Transverse colon (tissue), 4 donors: ENCODE data around the gene JDP2. TPM values are rescaled to one million over a fixed set of nuclear protein-coding genes. Genes with fewer than 3 reads are reported as not detected.

Experiments
- DNase-seq: peaks from one replicate; pipeline ENCODE4 v3.0.0-alpha.2; 2019
- H3K27ac ChIP-seq, 4 donors: fragments of 200-600 bp; sonication (generic); 2 replicates each; pipeline ENCODE4 v1.5.1; 2016 to 2018; ENCODE audit warnings: inconsistent platforms in 4 of 4
- H3K27me3 ChIP-seq: fragments of 200-600 bp; sonication (generic); 2 replicates; pipeline ENCODE4 v1.5.1; 2017; ENCODE audit warnings: inconsistent platforms
- H3K36me3 ChIP-seq, 4 donors: fragments of 200-600 bp; sonication (generic); 2 replicates each; pipeline ENCODE4 v1.5.1; 2017 to 2019; ENCODE audit warnings: inconsistent platforms in 4 of 4
- H3K4me1 ChIP-seq, 4 donors: fragments of 200-600 bp; sonication (generic); 2 replicates each; pipeline ENCODE4 v1.5.1; 2017 to 2020; ENCODE audit warnings: inconsistent platforms in 4 of 4
- H3K4me3 ChIP-seq, 4 donors: fragments of 200-600 bp; sonication (generic); 1 replicate in 1 of 4; 2 replicates in 3 of 4; pipeline versions ENCODE4 v1.5.1 to v1.6.1; 2017 to 2019; ENCODE audit warnings: inconsistent platforms in 4 of 4
- H3K9me3 ChIP-seq, 2 donors: fragments of 200-600 bp; sonication (generic); 2 replicates each; pipeline ENCODE4 v1.5.1; 2017 to 2019; ENCODE audit warnings: inconsistent platforms in 2 of 2
- CTCF ChIP-seq, 5 experiments: fragments of 200-600 bp in 3 of 5; fragments of 450-650 bp in 2 of 5; sonication (generic) in 3 of 5; IDR thresholded peaks; 1 replicate in 2 of 5; 2 replicates in 3 of 5; pipeline ENCODE4 v1.5.1; 2016 to 2017; ENCODE audit warnings: antibody characterized with exemption in 5 of 5, inconsistent platforms in 3 of 5, mild to moderate bottlenecking in 2 of 5, moderate library complexity in 1 of 5
- EP300 ChIP-seq: sonication (generic); formaldehyde crosslinking; IDR thresholded peaks from one replicate; pipeline ENCODE4 v1.6.1; 2017; ENCODE audit warnings: antibody characterized with exemption, low read depth
- POLR2A ChIP-seq: fragments of 450-650 bp; IDR thresholded peaks from one replicate; pipeline ENCODE4 v1.6.1; 2016; ENCODE audit warnings: antibody characterized with exemption, mild to moderate bottlenecking, moderate library complexity
- POLR2AphosphoS5 ChIP-seq, 3 donors: sonication (generic); formaldehyde crosslinking; IDR thresholded peaks; one replicate each; pipeline ENCODE4 v1.6.1; 2016; ENCODE audit warnings: antibody characterized with exemption in 3 of 3
- whole genome bisulfite sequencing, 2 donors: methylation state at CpG; one replicate each; pipeline ENCODE4 v1.1.5; 2018; ENCODE audit warnings: low coverage in 1 of 2; 5-methylcytosine and 5-hydroxymethylcytosine counted together
- in situ Hi-C, 4 donors: fragments of 200-750 bp; cut with MboI; loops; one replicate each; pipeline versions ENCODE4 v1.15.0 to v1.15.1; 2017; ENCODE audit warnings: low sequenced_read_pairs in 3 of 4, low pct_ligation_motif_present in 1 of 4, low pct_unique_long_range_greater_than_20kb in 1 of 4
- intact Hi-C: fragments of 100-400 bp; cut with DNase I; formaldehyde crosslinking; loops from one replicate; pipeline ENCODE4 v1.15.1; 2023; ENCODE audit warnings: low total_unique reads
- total RNA-seq, 4 donors: library from RNA; depleted of rRNA; stranded (reverse); fragments of >200 nt; gene quantifications; one replicate each; pipeline ENCODE4 v1.1.0, GENCODE V29; 2016

Gene JDP2
- total RNA-seq, 4 donors from 2014 or later, result 49.2 to 108 (median 57.8) TPM

- H3K4me1 ChIP-seq, result no peaks in the 10 kb centered on the region
- no peak for TF ChIP-seq CTCF (IDR thresholded peaks at IDR 0.05)
- TF ChIP-seq POLR2A, result no peak
- TF ChIP-seq POLR2AphosphoS5 (IDR thresholded peaks at IDR 0.05), result no peak
- TF ChIP-seq EP300, result no peak
- H3K9me3 ChIP-seq, result no peaks in the 10 kb centered on the region
- H3K27ac ChIP-seq, result no peak overlapping the region
- H3K36me3 ChIP-seq, result no peaks in the 10 kb centered on the region
- intact Hi-C loops (loop anchor here (2.0 kb wide), 1 partner anchor 188 kb away; no protein-coding TSS in a partner anchor), in situ Hi-C loops (loop anchor here (5.0 to 25.0 kb wide), 3 partner anchors 186 to 381 kb away; partner anchors contain the start of gene NEK9 (in 2 of the 4))
- H3K27me3 ChIP-seq, result no peaks in the 10 kb centered on the region
- WGBS, 2 donors, result 88 to 100% methylated on average over 1 to 9 of the region's 9 CpGs
- H3K4me3 ChIP-seq, result no peak overlapping the region
- DNase-seq, result no peak
Measured at GRCh38 chr14:75492832-75493591, 65.2 kb downstream of the JDP2 start.

- intact Hi-C loops (loop anchor here (2.0 kb wide), 1 partner anchor 189 kb away; no protein-coding TSS in a partner anchor), in situ Hi-C loops (loop anchor here (5.0 to 25.0 kb wide), 3 partner anchors 186 to 381 kb away; partner anchors contain the start of gene NEK9 (in 2 of the 4))
- no peak overlapping the region for H3K27ac ChIP-seq
- 64 to 72% methylated on average over 4 to 8 of the region's 8 CpGs for WGBS, 2 donors
- TF ChIP-seq POLR2A, result no peak
- no peak for TF ChIP-seq CTCF (IDR thresholded peaks at IDR 0.05)
- TF ChIP-seq EP300, result no peak
- TF ChIP-seq POLR2AphosphoS5 (IDR thresholded peaks at IDR 0.05), result no peak
- H3K27me3 ChIP-seq, result no peaks in the 10 kb centered on the region
- no peaks in the 10 kb centered on the region for H3K9me3 ChIP-seq
- H3K4me1 ChIP-seq, result no peaks in the 10 kb centered on the region
- H3K36me3 ChIP-seq, result no peaks in the 10 kb centered on the region
- DNase-seq, result no peak
- no peak overlapping the region for H3K4me3 ChIP-seq
Measured at GRCh38 chr14:75493592-75494087, 65.8 kb downstream of the JDP2 start.

GRCh38 chr14:75494896-75495295 lies 67.1 kb downstream of the JDP2 start:
- DNase-seq, result no peak
- 75 to 84% methylated on average over 1 to 5 of the region's 5 CpGs for WGBS, 2 donors
- in situ Hi-C loops (loop anchor here (5.0 to 25.0 kb wide), 3 partner anchors 188 to 383 kb away; partner anchors contain the start of gene NEK9 (in 2 of the 4)), intact Hi-C loops (no loop called here)
- TF ChIP-seq POLR2AphosphoS5 (IDR thresholded peaks at IDR 0.05), result no peak
- no peak for TF ChIP-seq POLR2A
- H3K27me3 ChIP-seq, result no peaks in the 10 kb centered on the region
- H3K4me1 ChIP-seq, result no peaks in the 10 kb centered on the region
- no peaks in the 10 kb centered on the region for H3K36me3 ChIP-seq
- H3K9me3 ChIP-seq, result no peaks in the 10 kb centered on the region
- H3K27ac ChIP-seq, result no peak overlapping the region
- H3K4me3 ChIP-seq, result no peak overlapping the region

GRCh38 chr14:75495399-75495798 lies 67.6 kb downstream of the JDP2 start:
- in situ Hi-C loops, result loop anchor here in 3 of 4 donors (25.0 kb wide), 2 partner anchors 358 to 383 kb away; partner anchors contain the start of gene NEK9 (in 2 of the 3)
- intact Hi-C loops, result no loop called here
- no peak for DNase-seq
- TF ChIP-seq CTCF (IDR thresholded peaks at IDR 0.05) (no peak), EP300 (no peak), POLR2AphosphoS5 (IDR thresholded peaks at IDR 0.05) (no peak), POLR2A (no peak)
- no peaks in the 10 kb centered on the region for H3K9me3 ChIP-seq
- no peak overlapping the region for H3K27ac ChIP-seq
- H3K4me3 ChIP-seq, result no peak overlapping the region
- H3K4me1 ChIP-seq, result no peaks in the 10 kb centered on the region
- no peaks in the 10 kb centered on the region for H3K27me3 ChIP-seq
- 64 to 83% methylated on average over 1 to 3 of the region's 3 CpGs for WGBS, 2 donors
- H3K36me3 ChIP-seq, result no peaks in the 10 kb centered on the region
